GM18858 (cell line): Measurements from ENCODE around the gene ACBD7.

Experiments
- ATAC-seq: cut with Tn5 transposase; IDR thresholded peaks from one replicate; pipeline ENCODE4 v1.9.1; 2021; ENCODE audit not compliant: unreplicated experiment

ACBD7 gene

GRCh38 chr10:15027741-15028140 lies 60.8 kb downstream of the ACBD7 start:
- no peak for ATAC-seq
